H1 (cell line): ENCODE measurements around the gene KLHL3. TPM values are rescaled to one million over a fixed set of nuclear protein-coding genes. Genes with fewer than 3 reads are reported as not detected.

Experiments
- GABPA ChIP-seq: IDR thresholded peaks from 2 replicates; pipeline ENCODE4 v1.6.1; 2011; ENCODE audit warnings: mild to moderate bottlenecking, low read length, moderate library complexity, borderline replicate concordance; ENCODE audit not compliant: insufficient read depth
- JUN ChIP-seq: IDR thresholded peaks from 2 replicates; pipeline ENCODE4 v1.6.1; 2011; ENCODE audit warnings: low read depth, mild to moderate bottlenecking, improper control_type of control experiment, low read length
- polyA plus RNA-seq, 7 experiments: library from polyadenylated mRNA; depleted of rRNA in 3 of 7; stranded (reverse) in 5 of 7; unstranded in 2 of 7; fragments of >200 nt in 5 of 7; fragments of 200-250 nt in 2 of 7; gene quantifications; 1 replicate in 5 of 7; 2 replicates in 1 of 7; 4 replicates in 1 of 7; pipeline versions ENCODE4 v1.2.1 to v1.2.3, GENCODE V29; 2011 to 2013; ENCODE audit warnings: missing spikeins in 2 of 7, mixed read lengths in 2 of 7
- total RNA-seq: library from RNA; stranded (reverse); fragmentation: NEBNext Ultra II Directional; extraction: Animal tissue kit (Norgen Biotek cat#: 25700); gene quantifications from 2 replicates; pipeline ENCODE4 v1.2.1, GENCODE V29; 2021
- TF ChIP-seq, protein P1 (sequence below): IDR thresholded peaks from 2 replicates; pipeline ENCODE4 v1.6.1; 2012; ENCODE audit warnings: inconsistent platforms

Gene KLHL3
- total and polyA plus RNA-seq, 2 of the 8 experiments (the other 6 are each of a cell fraction or from before 2014, with no cell fraction given) = 7.4 to 13.7 TPM

DNA sequence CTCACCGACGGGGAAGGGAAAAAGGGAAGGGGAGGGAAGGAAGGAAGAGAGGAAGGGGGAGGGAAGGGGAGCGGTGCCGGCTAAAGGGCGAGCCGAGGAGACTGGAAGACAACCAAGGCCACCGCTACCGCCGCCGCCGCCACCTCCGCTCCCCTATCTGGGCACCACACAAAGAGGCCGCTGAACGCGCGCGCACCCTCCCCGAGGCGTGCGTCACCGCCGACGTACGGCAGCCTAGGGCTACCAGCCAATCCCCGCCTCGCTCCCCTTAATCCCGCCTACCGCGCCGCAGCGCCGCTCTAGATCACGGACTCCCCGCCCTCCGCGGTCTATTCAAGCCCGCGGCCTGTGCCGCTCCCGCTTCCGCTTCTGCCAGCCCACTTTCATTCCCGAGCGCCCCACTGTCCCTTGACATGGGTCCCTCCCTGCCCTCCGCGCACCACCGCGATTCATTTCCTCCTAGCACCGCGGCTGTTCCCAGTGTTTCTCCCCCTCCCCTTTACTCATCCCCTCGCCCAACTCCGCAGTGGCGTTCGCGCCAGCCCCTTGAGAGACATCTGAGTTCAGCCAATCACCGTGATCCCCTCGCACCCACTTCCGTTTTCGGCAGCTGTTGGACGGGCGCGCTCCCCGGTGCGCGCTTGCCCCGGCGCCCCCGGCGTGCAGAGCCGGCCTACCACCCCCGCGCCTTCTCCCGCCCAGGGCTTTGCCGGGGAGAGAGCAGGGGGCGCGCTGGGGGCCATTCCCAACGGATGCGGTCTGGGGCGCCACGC, 18.5 kb upstream of the KLHL3 start, which contains the start of gene HNRNPA0 (continued):
- TF ChIP-seq GABPA = peak; percentile 73; the same call in 1 of the 2 replicates
- TF ChIP-seq, protein P1, sequence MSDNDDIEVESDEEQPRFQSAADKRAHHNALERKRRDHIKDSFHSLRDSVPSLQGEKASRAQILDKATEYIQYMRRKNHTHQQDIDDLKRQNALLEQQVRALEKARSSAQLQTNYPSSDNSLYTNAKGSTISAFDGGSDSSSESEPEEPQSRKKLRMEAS = 0 out of 2 replicates have a peak, but pooled peaks have one; percentile 27
- 0 out of 2 replicates have a peak, but pooled peaks have one; percentile 20 for TF ChIP-seq JUN
